ENCODE data around the gene EXOC3L4. TPM values are rescaled to one million over a fixed set of nuclear protein-coding genes. Genes with fewer than 3 reads are reported as not detected.

EXOC3L4 gene
- total RNA-seq, 1 donor from 2014 or later: 3.3 TPM

DNA sequence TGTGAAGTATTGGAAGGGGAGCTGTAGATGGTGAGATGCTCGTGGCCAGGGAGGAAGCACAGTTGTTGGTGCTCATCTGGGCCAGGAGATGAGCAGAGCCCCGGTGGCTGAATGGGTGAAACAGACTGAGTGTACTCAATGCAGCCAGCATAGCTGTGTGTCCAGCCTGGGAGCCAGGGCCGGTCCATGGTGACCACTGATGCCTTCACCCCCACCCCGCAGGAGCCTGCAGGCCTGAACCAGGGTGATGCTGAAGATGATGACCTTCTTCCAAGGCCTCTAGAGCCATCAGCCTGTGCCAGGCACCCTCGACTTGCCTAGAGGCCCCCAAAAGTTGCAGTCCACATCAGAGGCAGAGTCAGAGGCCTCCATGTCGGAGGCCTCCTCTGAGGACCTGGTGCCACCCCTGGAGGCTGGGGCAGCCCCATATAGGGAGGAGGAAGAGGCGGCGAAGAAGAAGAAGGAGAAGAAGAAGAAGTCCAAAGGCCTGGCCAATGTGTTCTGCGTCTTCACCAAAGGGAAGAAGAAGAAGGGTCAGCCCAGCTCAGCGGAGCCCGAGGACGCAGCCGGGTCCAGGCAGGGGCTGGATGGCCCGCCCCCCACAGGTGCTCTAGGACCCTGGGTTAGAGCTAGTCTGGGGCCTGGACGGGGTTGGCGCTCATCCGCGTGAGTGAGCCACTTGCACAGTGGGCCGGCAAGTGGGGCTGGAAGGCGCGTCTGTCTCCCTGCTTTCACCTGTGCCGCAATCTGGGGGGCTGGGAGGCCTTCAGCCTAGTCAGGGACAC, 31.8 kb downstream of the EXOC3L4 start:
- ATAC-seq (no peak), DNase-seq (ENCODE audit: low spot score) (peak; percentile 57)
- intact Hi-C loops (cut with DNase I): no loop called here

DNA sequence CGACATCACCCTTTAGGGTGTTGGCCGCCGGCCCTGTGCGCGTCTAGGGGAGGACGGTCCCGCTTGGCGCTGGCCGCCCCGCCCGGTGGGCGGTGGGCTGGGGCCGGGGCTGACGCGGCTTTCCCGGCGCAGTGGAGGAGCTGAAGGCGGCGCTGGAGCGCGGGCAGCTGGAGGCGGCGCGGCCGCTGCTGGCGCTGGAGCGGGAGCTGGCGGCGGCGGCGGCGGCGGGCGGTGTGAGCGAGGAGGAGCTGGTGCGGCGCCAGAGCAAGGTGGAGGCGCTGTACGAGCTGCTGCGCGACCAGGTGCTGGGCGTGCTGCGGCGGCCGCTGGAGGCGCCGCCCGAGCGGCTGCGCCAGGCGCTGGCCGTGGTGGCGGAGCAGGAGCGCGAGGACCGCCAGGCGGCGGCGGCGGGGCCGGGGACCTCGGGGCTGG, 32.4 kb downstream of the EXOC3L4 start:
- DNase-seq (ENCODE audit: low spot score) (peak; percentile 65), ATAC-seq (no peak)
- intact Hi-C loops (cut with DNase I): no loop called here

DNA sequence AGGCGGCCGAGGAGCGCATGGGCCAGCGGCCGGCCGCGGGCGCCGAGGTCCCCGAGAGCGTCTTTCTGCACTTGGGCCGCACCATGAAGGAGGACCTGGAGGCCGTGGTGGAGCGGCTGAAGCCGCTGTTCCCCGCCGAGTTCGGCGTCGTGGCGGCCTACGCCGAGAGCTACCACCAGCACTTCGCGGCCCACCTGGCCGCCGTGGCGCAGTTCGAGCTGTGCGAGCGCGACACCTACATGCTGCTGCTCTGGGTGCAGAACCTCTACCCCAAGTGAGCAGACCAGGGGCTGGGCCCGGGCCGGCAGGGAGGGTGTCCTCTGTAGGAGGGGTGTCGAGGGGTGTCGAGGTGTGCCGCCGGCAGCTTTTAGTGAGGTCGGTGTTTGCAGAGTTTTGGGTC, 32.8 kb downstream of the EXOC3L4 start:
- intact Hi-C loops (cut with DNase I): no loop called here
- no peak for ATAC-seq
- DNase-seq (ENCODE audit: low spot score): peak; percentile 57

DNA sequence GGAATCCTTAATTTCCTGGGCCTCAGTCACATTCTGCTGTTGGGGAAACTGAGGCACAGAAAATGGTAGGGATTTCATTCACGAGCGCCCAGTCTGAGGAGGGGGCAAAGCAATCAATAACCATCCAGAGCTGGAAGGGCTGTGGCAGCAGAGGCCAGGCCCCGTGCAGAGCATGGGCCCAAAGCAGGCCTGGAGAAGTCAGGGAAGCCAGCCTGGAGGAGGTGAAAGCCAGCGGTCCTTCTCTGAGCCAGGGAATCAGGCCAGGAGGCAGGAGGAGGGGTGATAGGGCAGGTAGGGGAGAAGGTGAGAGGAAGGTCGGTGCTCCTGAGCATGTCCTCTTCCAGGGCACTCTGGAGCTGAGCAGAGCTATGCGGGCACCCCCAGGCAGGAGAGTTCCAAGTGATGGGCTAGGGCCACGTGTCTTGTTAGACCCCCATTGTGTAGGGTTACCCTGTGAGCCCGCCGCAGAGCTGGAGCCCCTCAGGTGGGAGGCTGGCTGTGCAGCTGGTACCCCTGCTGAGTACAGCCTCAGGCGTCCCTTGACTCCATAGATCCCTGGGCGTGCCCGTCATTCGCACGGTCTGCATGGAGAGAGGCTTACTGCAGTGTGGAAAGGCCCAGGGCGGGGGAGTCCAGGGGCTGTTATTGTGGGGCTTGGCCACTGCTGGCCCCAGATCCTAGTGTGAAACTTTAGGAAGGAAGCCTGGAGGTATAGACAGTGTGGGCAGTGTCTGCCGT, 33.5 kb downstream of the EXOC3L4 start:
- intact Hi-C loops (cut with DNase I): no loop called here
- DNase-seq (ENCODE audit: low spot score) (peak; percentile 50), ATAC-seq (no peak)

DNA sequence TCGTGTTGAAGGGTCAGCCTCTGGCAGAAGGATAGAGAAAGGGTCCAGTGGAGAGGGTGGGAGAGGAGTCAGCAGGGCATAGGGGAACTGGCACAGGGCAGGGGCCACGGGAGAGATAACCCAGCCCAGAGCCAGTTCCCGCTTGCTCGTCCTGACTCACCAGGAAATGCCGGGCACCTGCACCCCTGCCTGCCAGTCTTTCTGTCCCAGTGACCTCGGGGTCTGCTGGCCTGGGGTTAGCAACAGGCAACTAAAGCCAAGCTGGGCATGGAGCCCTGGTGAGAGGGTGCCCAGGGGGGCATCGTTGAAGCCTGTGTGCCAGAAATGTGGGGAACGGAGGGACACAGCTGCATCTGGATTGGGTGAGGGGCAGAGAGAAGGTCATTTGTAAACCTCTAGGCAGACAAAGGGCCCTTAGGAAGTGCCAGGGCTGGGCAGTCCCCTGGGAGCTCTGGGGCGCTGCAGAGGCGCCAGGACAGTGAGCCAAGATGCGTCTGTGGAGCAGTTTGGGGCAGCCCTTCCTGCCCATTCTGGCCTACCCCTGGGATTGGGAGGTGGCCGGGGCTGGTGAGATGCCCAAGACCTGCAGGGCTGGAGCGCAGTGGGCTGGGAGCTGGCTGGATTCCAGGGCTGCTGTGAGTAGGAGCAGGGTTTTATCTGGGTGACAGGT, 34.2 kb downstream of the EXOC3L4 start:
- DNase-seq (ENCODE audit: low spot score) (peak; percentile 57), ATAC-seq (no peak)
- intact Hi-C loops (cut with DNase I): no loop called here

DNA sequence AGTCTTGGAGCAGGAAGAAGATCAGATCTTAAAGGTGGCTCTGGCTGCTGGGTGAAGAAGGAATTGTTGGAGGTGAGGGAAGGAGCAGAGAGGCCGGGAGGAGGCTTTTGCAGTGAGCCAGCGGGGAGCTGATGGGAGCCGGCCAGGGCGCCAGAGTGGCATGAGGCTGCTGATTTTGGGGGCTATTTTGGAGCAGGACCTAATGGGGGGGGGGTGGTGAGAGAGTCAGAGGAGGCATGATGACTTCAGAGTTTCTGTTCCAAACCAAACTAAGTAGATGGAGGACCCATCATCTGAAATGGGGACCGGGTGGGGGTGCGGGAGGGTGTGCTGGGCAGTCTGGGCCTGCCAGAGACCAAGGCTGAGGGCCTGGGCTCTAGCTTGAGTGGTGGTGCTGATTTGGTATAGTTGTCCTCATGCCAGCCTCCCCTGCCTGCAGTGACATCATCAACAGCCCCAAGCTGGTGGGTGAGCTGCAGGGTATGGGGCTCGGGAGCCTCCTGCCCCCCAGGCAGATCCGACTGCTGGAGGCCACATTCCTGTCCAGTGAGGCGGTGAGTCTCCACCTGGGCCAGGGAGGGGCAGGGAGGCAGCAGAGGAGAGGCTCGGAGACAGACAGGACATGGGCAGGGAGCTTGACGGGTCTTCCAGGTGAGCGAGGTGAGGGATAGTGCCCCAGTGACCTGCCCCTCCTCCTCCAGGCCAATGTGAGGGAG, 34.9 kb downstream of the EXOC3L4 start:
- intact Hi-C loops (cut with DNase I): no loop called here
- DNase-seq (ENCODE audit: low spot score) (peak; percentile 54), ATAC-seq (no peak)

DNA sequence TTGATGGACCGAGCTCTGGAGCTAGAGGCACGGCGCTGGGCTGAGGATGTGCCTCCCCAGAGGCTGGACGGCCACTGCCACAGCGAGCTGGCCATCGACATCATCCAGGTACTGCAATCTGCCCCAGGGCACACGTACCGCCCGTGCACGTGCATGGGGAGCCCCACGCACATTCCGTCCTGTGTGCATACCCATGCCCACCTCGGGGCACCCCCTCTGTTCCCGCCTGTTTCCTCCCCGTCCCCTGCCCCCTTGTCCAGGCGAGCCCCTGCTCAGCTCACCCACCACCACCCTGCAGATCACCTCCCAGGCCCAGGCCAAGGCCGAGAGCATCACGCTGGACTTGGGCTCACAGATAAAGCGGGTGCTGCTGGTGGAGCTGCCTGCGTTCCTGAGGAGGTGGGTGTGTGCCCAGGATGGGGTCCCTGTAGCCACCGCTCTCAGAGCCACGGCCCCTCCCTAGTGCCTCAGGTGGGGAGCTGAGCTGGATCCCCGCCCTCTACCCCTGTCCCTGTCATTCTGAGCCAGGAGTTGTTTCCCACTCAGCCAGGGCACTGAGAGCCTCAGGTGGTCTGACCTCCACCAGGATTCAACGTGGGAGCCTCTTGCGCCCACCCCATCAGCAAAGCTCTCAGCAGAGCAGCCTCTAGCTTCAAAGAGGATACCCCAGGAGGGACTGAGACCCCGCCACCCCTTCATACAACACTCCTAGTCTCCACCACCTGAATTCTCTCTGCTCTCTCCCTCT, 35.7 kb downstream of the EXOC3L4 start:
- intact Hi-C loops (cut with DNase I): no loop called here
- no peak for ATAC-seq
- peak; percentile 57 for DNase-seq (ENCODE audit: low spot score)

DNA sequence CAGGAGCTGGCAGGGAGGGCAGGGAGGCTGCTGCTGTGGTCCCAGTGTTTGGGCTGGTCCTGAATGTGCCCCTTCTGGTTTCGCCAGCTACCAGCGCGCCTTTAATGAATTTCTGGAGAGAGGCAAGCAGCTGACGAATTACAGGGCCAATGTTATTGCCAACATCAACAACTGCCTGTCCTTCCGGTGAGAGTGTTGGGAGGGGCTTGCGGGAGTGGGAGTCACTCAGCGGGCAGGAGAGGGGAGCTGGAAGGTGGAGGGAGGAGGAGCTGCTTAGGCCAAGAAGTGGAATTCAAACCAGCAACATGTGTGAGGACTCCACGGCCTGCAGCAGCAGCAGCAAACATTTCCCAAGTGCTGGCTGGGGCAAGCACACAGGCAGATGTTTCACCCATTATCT, 36.4 kb downstream of the EXOC3L4 start:
- peak; percentile 71 for DNase-seq (ENCODE audit: low spot score)
- intact Hi-C loops (cut with DNase I): no loop called here

DNA sequence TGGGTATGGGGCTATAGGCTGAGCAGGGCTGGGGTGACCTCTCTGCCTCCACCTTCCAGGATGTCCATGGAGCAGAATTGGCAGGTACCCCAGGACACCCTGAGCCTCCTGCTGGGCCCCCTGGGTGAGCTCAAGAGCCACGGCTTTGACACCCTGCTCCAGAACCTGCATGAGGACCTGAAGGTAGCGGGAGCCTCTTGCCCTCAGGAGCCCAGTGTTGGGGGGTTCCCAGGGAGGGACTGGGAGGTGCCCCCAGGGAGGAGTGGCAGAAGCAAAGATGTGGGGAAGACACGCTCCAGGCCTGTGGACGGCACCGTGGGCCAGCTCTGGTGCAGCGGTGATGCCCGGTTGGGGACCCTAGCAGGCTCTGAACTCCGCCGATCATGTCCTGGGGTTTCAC, 37.1 kb downstream of the EXOC3L4 start:
- intact Hi-C loops (cut with DNase I): no loop called here
- DNase-seq (ENCODE audit: low spot score): no peak
- ATAC-seq: no peak

More for the DNA sequence above, 36.4 kb downstream of the EXOC3L4 start:
- peak; percentile 84 for ATAC-seq

DNA sequence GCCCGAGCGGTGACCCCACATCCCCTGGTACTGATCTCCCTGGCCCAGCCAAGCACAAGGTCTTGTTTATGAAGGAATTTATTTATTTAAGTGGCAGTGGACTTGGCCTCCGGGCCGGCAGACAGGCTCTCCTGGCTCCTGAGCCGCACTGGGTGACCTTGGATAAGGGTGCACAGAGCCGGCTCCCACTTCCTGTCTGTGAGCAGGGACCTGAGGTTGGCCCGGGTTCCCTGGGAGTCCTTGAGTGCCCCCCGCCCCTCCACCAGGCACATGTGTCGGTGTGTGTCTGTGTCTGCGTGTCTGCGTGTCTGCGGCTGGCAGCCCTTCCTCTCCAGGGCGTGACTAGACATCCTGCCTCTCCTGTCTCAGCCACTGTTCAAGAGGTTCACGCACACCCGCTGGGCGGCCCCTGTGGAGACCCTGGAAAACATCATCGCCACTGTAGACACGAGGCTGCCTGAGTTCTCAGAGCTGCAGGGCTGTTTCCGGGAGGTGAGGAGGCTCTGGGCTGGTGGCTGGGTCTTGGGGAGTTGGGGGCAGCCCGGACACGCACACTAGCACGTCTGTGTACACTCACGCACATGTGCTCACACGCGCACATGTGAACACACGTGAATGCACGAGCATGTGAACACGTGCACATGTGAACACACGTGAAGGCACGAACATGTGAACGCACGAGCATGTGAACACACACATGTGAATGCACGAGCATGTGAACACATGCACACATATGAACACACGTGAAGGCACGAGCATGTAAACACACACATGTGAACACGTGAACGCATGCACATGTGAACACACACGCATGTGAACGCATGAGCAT, 38.1 kb downstream of the EXOC3L4 start:
- intact Hi-C loops (cut with DNase I): no loop called here
- no peak for DNase-seq (ENCODE audit: low spot score)
- no peak for ATAC-seq

DNA sequence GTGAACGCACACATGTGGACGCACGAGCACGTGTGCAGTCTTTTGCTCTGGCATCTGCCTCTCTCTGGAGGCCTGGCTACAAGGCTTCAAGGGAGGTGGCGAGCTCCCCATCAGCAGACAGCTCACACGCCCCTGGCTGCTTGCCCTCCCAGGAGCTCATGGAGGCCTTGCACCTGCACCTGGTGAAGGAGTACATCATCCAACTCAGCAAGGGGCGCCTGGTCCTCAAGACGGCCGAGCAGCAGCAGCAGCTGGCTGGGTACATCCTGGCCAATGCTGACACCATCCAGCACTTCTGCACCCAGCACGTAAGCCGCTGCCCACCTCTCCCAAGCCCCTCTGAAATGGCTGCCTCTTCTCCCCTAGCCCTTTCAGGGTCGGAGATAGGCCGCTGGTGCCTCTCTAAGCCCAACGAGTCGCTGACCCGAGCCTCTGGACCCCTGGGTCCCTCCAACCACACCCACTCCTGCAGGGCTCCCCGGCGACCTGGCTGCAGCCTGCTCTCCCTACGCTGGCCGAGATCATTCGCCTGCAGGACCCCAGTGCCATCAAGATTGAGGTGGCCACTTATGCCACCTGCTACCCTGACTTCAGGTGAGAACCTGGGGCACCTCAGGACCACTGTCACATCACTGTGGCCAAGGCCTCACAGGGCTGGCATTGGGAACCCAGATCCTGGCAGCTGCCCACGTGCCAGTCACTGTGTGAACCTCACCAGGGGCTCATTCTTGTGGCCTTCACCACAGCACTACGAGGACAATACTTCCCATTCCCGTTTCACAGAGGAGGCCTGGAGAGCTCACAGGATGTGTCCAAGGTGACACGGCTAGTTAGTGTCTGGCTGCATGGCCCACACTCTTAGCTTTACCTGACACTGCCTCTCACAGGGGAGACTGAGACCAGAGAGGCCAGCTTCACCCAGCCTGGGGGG, 39.0 kb downstream of the EXOC3L4 start:
- ATAC-seq (no peak), DNase-seq (ENCODE audit: low spot score) (no peak)
- intact Hi-C loops (cut with DNase I): no loop called here

DNA sequence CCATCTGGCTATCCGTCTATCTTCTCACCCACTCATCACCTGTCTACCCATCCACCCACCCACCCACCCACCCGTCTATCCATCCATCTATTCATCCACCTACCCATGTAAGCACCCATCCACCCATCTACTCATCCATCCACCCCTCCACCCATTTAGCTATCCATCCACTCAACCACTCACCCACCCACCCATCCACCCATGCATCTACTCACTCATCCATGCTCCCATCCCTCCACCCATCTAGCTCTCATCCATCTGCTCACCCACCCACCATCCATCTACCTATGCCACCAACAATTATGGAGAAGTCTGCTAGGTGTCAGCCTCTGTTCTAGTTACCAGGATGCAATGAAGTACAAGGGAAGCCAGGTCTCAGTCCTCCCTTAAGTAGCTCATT, 39.9 kb downstream of the EXOC3L4 start:
- DNase-seq (ENCODE audit: low spot score) (no peak), ATAC-seq (no peak)
- intact Hi-C loops (cut with DNase I): no loop called here

DNA sequence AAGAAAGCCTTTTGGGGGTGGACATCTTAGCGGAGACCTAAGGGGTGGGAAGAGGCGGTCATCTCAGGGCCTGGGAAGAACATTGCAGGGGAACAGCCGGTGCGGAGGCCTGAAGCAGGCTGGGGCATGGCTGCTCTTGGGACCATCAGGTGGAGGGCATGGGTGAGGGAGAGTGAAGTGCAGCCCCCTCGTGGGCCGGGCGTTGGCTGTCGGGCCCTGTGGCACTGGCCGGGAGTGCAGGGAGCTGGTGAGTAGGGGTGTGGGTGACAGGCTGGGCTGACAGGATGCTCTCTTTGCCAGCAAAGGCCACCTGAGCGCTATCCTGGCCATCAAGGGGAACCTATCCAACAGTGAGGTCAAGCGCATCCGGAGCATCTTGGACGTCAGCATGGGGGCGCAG, 40.4 kb downstream of the EXOC3L4 start:
- DNase-seq (ENCODE audit: low spot score) (no peak), ATAC-seq (no peak)
- intact Hi-C loops (cut with DNase I): no loop called here

DNA sequence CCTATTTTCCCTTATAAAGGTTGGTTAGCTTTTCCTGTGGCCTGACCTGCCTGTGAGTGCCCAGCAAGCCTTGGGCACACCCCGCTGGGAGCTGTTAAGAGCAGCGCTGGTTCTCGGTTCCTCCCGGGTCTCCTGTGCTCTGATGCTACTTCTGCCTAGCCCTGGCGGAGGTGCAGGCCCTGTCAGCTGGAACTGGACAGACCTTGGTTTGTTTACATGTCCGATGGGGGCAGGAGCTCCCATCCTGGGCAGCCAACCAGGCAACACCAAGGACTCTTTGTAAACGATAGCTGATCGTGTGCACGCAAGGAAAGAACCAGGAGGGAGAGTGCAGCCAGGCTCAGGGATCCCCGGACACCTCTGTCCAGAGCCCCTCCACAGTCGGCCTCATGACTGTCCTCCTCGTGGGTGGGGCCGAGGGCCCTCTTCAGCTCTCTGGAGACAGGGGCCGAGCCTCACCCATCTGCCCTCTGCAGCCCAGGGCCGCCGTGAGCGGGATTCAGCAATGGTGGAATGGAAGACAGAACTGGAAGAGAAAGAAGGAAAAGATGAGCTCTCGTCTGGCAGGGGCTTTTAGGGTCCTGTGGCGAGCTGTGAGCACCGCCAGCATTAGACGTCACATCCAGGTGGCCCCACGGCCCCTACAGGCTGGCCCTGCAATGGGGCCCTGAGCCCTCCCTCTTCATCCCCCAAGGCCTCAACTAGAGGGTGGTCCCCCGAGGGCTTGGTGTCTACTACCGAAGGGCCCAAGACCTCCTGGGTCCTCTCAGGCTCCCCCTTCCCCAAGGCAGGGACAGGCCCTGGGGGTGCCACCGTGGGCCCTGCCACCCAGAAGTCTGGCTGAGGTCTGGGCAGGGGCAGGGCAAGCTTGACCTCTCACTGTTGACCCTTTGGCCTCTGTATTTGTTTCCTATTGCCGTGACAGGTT, 41.1 kb downstream of the EXOC3L4 start:
- intact Hi-C loops (cut with DNase I): no loop called here
- ATAC-seq: no peak
- no peak for DNase-seq (ENCODE audit: low spot score)

DNA sequence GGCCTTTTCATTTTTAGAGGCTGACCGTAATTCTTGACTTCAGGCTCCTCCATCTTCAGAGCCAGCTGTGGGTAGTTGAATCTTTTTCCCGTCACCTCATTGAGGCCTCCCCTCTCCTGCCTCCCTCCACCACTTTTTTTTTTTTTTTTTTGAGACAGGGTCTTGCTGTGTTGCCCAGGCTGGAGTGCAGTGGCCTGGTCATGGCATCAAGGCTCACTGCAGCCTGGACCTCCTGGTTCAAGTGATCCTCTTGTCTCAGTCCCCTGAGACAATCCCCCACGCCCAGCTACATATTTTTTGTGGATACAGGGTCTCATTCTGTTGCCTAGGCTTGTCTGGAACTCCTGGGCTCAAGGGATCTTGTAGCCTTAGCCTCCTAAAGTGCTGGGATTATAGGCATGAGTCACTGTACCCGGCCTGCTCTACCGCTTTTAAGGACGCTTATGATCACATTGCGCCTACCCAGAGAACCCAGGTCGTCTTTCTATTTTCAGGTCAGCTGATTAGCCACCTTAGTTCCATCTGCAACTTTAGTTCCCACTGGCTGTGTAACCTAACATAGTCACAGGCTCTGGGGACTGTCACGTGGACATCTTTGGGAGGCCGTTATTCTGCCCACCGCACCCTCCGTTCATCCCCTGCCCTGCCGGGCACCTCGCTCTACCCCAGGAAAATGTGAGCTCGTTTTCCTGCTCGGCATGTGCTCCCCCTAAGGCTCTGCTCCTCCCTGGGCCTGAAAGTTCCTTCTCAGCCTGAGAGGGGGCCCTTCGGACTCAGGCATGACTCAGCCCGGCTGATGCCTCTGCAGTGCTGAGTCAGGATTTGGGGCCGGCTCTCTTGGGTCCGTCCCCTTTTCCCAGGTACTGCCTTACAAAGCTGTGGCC, 42.1 kb downstream of the EXOC3L4 start:
- intact Hi-C loops (cut with DNase I): no loop called here
- peak; percentile 49 for ATAC-seq
- no peak for DNase-seq (ENCODE audit: low spot score)
